Measurements from ENCODE around the gene HEBP2.

HEBP2 gene

GRCh38 chr6:138410048-138410735 is 6.2 kb downstream of the HEBP2 start:
- ATAC-seq: no peak
- TF ChIP-seq TCF4 (CRISPR knock-in tag; IDR thresholded peaks at IDR 0.05; ENCODE audit: borderline replicate concordance): no peak
- no peak for TF ChIP-seq ZNF70 (CRISPR knock-in tag; IDR thresholded peaks at IDR 0.05)
- TF ChIP-seq PPARA (CRISPR knock-in tag; IDR thresholded peaks at IDR 0.05; ENCODE audit: borderline replicate concordance): no peak
- no peak for TF ChIP-seq TSHZ2 (CRISPR knock-in tag; IDR thresholded peaks at IDR 0.05)
- TF ChIP-seq OSR1 (CRISPR knock-in tag; IDR thresholded peaks at IDR 0.05): no peak
- TF ChIP-seq CSDC2 (CRISPR knock-in tag; IDR thresholded peaks at IDR 0.05): no peak
- no peak for TF ChIP-seq TOX (CRISPR knock-in tag; IDR thresholded peaks at IDR 0.05; ENCODE audit: borderline replicate concordance)

DNA sequence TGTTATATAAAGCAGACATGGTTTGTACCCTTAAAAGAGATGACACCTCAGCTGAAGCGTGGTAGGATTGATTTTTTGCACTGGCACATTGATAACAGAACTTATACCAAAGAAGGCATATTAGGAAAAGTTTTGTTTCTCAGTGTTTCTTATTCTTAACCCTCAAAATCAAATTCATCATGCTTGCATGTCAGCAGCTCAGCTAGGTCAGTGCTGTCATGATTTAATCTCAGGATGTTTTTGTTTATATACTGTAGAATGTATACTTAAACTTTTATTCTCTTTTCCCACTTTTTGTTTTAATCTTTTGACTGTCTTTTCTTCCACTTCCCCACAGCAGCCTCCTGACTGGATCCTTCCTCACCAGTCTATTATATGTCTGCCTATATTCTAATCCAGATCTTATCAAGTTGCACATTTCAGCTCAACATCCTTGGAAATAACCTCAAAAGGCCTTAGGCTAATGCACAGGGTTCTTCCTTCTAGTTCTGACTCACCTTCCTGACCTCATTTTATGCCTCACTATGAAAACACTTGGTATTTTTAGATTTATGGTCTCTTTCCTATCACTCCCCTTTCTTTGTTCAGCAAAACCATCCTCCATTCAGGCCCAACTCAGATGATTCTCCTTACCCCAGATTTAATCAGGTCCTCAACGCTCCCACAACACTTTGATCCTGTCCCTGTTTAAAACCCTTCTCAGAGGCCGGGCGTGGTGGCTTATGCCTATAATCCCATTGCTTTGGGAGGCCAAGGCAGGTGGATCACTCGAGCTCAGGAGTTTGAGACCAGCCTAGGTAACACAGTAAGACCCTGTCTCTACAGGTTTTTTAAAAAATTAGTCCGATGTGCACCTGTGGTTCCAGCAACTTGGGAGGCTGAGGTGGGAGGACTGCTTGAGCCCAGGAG is 7.2 kb downstream of the HEBP2 start:
- ATAC-seq: no peak; the same call in 2 of the 3 replicates
- no peak for TF ChIP-seq ZNF70 (CRISPR knock-in tag; IDR thresholded peaks at IDR 0.05)

- no peak for ATAC-seq
- TF ChIP-seq, protein P1, sequence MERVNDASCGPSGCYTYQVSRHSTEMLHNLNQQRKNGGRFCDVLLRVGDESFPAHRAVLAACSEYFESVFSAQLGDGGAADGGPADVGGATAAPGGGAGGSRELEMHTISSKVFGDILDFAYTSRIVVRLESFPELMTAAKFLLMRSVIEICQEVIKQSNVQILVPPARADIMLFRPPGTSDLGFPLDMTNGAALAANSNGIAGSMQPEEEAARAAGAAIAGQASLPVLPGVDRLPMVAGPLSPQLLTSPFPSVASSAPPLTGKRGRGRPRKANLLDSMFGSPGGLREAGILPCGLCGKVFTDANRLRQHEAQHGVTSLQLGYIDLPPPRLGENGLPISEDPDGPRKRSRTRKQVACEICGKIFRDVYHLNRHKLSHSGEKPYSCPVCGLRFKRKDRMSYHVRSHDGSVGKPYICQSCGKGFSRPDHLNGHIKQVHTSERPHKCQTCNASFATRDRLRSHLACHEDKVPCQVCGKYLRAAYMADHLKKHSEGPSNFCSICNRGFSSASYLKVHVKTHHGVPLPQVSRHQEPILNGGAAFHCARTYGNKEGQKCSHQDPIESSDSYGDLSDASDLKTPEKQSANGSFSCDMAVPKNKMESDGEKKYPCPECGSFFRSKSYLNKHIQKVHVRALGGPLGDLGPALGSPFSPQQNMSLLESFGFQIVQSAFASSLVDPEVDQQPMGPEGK (CRISPR knock-in tag; IDR thresholded peaks at IDR 0.05; ENCODE audit: borderline replicate concordance): no peak
- TF ChIP-seq ISL1 (CRISPR knock-in tag; IDR thresholded peaks at IDR 0.05) (no peak), OSR1 (CRISPR knock-in tag; IDR thresholded peaks at IDR 0.05) (no peak), PPARA (CRISPR knock-in tag; IDR thresholded peaks at IDR 0.05; ENCODE audit: borderline replicate concordance) (no peak), ZC3H10 (CRISPR knock-in tag; IDR thresholded peaks at IDR 0.05) (no peak), ZNF565 (CRISPR knock-in tag; conservative IDR thresholded peaks at IDR 0.05; ENCODE audit: low read depth) (no peak), TOX (CRISPR knock-in tag; IDR thresholded peaks at IDR 0.05; ENCODE audit: borderline replicate concordance) (no peak), TSHZ2 (CRISPR knock-in tag; IDR thresholded peaks at IDR 0.05) (no peak), ESRRG (CRISPR knock-in tag; IDR thresholded peaks at IDR 0.05) (no peak), RARB (CRISPR knock-in tag; IDR thresholded peaks at IDR 0.05) (no peak)
These were observed 11.1 kb downstream of the HEBP2 start for GRCh38 chr6:138415125-138415524.

DNA sequence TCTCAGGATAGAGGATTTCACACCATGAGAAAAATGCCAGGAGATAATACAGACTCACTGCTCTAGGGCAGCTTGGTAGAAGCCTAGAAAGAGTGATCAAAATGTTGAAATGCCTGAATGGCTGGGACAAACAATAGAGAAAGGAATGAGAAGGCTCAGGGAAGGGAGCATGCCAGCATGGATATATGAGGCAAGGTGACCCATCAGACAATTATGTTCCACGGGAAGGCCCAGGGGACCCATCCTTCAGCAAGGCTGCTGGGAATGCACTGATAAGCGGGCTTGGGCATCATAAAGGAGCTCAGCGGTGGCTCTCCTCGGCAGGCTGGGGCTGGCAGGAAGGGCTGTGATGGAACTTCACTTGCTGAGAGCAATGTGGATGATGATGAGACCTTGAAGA is 12.2 kb downstream of the HEBP2 start:
- no peak for ATAC-seq
- TF ChIP-seq, protein P2, sequence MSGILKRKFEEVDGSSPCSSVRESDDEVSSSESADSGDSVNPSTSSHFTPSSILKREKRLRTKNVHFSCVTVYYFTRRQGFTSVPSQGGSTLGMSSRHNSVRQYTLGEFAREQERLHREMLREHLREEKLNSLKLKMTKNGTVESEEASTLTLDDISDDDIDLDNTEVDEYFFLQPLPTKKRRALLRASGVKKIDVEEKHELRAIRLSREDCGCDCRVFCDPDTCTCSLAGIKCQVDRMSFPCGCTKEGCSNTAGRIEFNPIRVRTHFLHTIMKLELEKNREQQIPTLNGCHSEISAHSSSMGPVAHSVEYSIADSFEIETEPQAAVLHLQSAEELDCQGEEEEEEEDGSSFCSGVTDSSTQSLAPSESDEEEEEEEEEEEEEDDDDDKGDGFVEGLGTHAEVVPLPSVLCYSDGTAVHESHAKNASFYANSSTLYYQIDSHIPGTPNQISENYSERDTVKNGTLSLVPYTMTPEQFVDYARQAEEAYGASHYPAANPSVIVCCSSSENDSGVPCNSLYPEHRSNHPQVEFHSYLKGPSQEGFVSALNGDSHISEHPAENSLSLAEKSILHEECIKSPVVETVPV (CRISPR knock-in tag; IDR thresholded peaks at IDR 0.05): no peak
- no peak for TF ChIP-seq ESRRG (CRISPR knock-in tag; IDR thresholded peaks at IDR 0.05)
- TF ChIP-seq ZNF565 (CRISPR knock-in tag; conservative IDR thresholded peaks at IDR 0.05; ENCODE audit: low read depth): no peak
- no peak for TF ChIP-seq TSHZ2 (CRISPR knock-in tag; IDR thresholded peaks at IDR 0.05)
- no peak for TF ChIP-seq ZC3H10 (CRISPR knock-in tag; IDR thresholded peaks at IDR 0.05)
- no peak for TF ChIP-seq ISL1 (CRISPR knock-in tag; IDR thresholded peaks at IDR 0.05)
- TF ChIP-seq ZNF70 (CRISPR knock-in tag; IDR thresholded peaks at IDR 0.05): no peak
- no peak for TF ChIP-seq ZFP3 (CRISPR knock-in tag; IDR thresholded peaks at IDR 0.05)
- no peak for TF ChIP-seq CSDC2 (CRISPR knock-in tag; IDR thresholded peaks at IDR 0.05)
- no peak for TF ChIP-seq OSR1 (CRISPR knock-in tag; IDR thresholded peaks at IDR 0.05)
- no peak for TF ChIP-seq POU6F1 (CRISPR knock-in tag; IDR thresholded peaks at IDR 0.05; ENCODE audit: borderline replicate concordance, low read depth)

Data from SK-N-SH treated with all-trans-retinoic acid at 6 μM for 48 hours (cell line).